IMR-90 (cell line): ENCODE measurements around the gene EXOC3L4.

ENCODE experiments used
- BHLHE40 ChIP-seq: fragments of 150-350 bp; IDR thresholded peaks from 2 replicates; pipeline ENCODE4 v1.6.1; 2016; ENCODE audit warnings: mild to moderate bottlenecking, low read depth, low read length
- CHD1 ChIP-seq: IDR thresholded peaks from 2 replicates; pipeline ENCODE4 v1.6.1; 2012; ENCODE audit warnings: low read depth, low read length, improper control_type of control experiment
- CTCF ChIP-seq: conservative IDR thresholded peaks from 2 replicates; pipeline ENCODE4 v1.5.1; 2012; ENCODE audit warnings: mild to moderate bottlenecking, low read depth, low read length, improper control_type of control experiment
- MXI1 ChIP-seq: IDR thresholded peaks from 2 replicates; pipeline ENCODE4 v1.6.1; 2012; ENCODE audit warnings: low read depth, mild to moderate bottlenecking, low read length, moderate library complexity, borderline replicate concordance
- POLR2A ChIP-seq: IDR thresholded peaks from 2 replicates; pipeline ENCODE4 v1.6.1; 2012; ENCODE audit warnings: mild to moderate bottlenecking, low read depth, low read length
- SMC3 ChIP-seq: fragments of 150-350 bp; IDR thresholded peaks from 2 replicates; pipeline ENCODE4 v1.6.1; 2016; ENCODE audit warnings: low read depth, mild to moderate bottlenecking, antibody characterized with exemption, low read length, moderate library complexity

GRCh38 chr14:103125098-103126070 lies 30.9 kb downstream of the EXOC3L4 start:
- TF ChIP-seq CTCF (no peak), SMC3 (no peak), POLR2A (no peak), MXI1 (no peak), BHLHE40 (no peak), CHD1 (no peak)
